Mucosa of descending colon (tissue), 3 donors: Measurements from ENCODE around the gene CABP2. TPM values are rescaled to one million over a fixed set of nuclear protein-coding genes. Genes with fewer than 3 reads are reported as not detected.

ENCODE experiments used
- ATAC-seq: fragments of 200-7000 bp; cut with Tn5 transposase; one replicate; pipeline ENCODE4 v1.9.1; 2020; ENCODE audit warnings: mild to moderate bottlenecking, moderate library complexity
- DNase-seq, 3 donors: peaks; one replicate each; pipeline ENCODE4 v3.0.0-alpha.2; 2020
- H3K36me3 ChIP-seq: fragments of 200-600 bp; one replicate; pipeline ENCODE4 v1.8.0; 2021; ENCODE audit warnings: low read depth, mild to moderate bottlenecking
- H3K4me1 ChIP-seq: fragments of 200-600 bp; one replicate; pipeline ENCODE4 v1.8.0; 2021; ENCODE audit warnings: low read depth, mild to moderate bottlenecking
- H3K4me3 ChIP-seq: fragments of 200-600 bp; one replicate; pipeline ENCODE4 v1.8.0; 2021; ENCODE audit warnings: mild to moderate bottlenecking
- H3K9me3 ChIP-seq: fragments of 200-600 bp; one replicate; pipeline ENCODE4 v1.8.0; 2021; ENCODE audit warnings: mild to moderate bottlenecking
- intact Hi-C, 2 donors: fragments of 100-400 bp; cut with DNase I in 1 of 2; cut with micrococcal nuclease in 1 of 2; formaldehyde crosslinking; loops; one replicate each; pipeline versions ENCODE4 v1.11.0 to v1.11.1; 2022; cut with DNase I, micrococcal nuclease
- total RNA-seq, 3 donors: library from RNA; stranded (reverse); fragmentation: NEBNext Ultra II Directional in 2 of 3; extraction: Animal tissue kit (Norgen Biotek cat#: 25700) in 2 of 3; gene quantifications; one replicate each; pipeline versions ENCODE4 v1.2.1 to v1.2.4, GENCODE V29; 2021 to 2023
- TF ChIP-seq, protein P1 (sequence below): fragments of 200-600 bp; IDR thresholded peaks from one replicate; pipeline ENCODE4 v1.8.0; 2022; ENCODE audit warnings: antibody characterized with exemption, mild to moderate bottlenecking
- donor health status: DM: no; HTN: no; CAD: no; lungs with moderate emphysema.
- donor health status: DM: no; HTN: no; CAD: no.
- donor health status: DM: no; HTN: yes; CAD: no.

CABP2 gene
- total RNA-seq, 3 donors from 2014 or later: not detected

GRCh38 chr11:67504950-67505581 lies 18.2 kb downstream of the CABP2 start, which contains the start of gene PITPNM1:
Gene PITPNM1, minus strand, starts transcription at chr11:67505363. Its CDS starts 1,183 bp downstream, at chr11:67504180.
- ATAC-seq (peak; percentile 54), DNase-seq (peak; percentile 85 to 92 (median 90))
- no peaks in the 10 kb centered on the region for H3K36me3 ChIP-seq
- H3K4me3 ChIP-seq: peak within 1 kb of the TSS; percentile 81
- H3K4me1 ChIP-seq: peaks cover 31% of the 10 kb centered on the region
- intact Hi-C loops: no loop called here
- TF ChIP-seq, protein P1, sequence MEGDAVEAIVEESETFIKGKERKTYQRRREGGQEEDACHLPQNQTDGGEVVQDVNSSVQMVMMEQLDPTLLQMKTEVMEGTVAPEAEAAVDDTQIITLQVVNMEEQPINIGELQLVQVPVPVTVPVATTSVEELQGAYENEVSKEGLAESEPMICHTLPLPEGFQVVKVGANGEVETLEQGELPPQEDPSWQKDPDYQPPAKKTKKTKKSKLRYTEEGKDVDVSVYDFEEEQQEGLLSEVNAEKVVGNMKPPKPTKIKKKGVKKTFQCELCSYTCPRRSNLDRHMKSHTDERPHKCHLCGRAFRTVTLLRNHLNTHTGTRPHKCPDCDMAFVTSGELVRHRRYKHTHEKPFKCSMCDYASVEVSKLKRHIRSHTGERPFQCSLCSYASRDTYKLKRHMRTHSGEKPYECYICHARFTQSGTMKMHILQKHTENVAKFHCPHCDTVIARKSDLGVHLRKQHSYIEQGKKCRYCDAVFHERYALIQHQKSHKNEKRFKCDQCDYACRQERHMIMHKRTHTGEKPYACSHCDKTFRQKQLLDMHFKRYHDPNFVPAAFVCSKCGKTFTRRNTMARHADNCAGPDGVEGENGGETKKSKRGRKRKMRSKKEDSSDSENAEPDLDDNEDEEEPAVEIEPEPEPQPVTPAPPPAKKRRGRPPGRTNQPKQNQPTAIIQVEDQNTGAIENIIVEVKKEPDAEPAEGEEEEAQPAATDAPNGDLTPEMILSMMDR: no peak
- H3K9me3 ChIP-seq: no peaks in the 10 kb centered on the region

- Histone ChIP-seq H3K4me1 (peaks cover 31% of the 10 kb centered on the region), H3K4me3 (peak overlapping the region; percentile 81), H3K9me3 (no peaks in the 10 kb centered on the region), H3K36me3 (no peaks in the 10 kb centered on the region)
- TF ChIP-seq, protein P1: no peak
- peak in 2 of 3 donors; percentile 43 to 58 for DNase-seq
- ATAC-seq: no peak
- intact Hi-C loops: no loop called here
Observed at GRCh38 chr11:67504005-67504949, 19.0 kb downstream of the CABP2 start.

DNA sequence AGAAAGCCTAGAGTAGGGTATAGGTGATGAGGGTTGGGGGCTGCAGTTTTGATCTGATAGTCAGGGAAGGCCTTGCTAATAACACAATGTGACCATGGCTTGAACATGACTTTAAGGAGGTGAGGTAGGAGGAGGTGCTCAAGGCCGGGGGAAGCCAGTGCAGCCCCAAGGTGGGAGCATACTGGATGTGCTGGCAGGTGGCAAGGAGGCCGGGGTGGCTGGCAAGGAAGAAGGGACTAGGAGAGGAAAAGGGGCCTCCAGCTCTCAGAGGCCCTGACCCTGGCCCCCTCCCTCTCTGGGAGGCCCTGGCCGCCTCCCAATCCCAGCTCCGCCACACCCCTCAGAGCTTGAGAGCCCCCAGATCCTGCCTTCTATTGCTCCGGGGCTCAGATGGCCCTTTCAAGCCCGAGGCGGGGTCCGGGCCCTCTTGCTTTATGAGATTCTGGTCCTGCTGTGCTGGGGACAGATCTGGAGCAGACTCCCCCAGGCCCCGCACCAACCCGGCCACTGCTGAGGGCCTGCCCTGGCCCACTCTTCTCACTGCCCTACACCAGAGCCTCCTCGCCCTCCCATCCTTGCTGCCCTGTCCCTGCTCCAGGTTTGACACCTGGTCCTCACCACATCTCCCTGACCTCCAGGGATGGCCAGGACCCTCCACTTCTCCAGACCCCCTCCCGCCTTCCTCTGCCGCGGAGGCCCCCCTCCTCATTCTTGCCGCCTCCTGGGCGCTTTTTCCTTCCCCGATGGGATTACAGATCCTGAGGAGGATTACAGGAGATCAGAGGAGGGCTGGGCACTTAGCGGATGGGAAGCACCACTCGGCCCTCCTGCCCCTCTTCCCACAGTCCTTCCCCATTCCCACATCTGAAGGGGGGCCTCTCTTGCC lies 19.9 kb downstream of the CABP2 start:
- ATAC-seq: no peak
- H3K36me3 ChIP-seq: no peaks in the 10 kb centered on the region
- H3K4me3 ChIP-seq: no peak overlapping the region
- TF ChIP-seq, protein P1: no peak
- peaks cover 31% of the 10 kb centered on the region for H3K4me1 ChIP-seq
- intact Hi-C loops: no loop called here
- DNase-seq: peak in 2 of 3 donors; percentile 46 to 60
- H3K9me3 ChIP-seq: no peaks in the 10 kb centered on the region

DNA sequence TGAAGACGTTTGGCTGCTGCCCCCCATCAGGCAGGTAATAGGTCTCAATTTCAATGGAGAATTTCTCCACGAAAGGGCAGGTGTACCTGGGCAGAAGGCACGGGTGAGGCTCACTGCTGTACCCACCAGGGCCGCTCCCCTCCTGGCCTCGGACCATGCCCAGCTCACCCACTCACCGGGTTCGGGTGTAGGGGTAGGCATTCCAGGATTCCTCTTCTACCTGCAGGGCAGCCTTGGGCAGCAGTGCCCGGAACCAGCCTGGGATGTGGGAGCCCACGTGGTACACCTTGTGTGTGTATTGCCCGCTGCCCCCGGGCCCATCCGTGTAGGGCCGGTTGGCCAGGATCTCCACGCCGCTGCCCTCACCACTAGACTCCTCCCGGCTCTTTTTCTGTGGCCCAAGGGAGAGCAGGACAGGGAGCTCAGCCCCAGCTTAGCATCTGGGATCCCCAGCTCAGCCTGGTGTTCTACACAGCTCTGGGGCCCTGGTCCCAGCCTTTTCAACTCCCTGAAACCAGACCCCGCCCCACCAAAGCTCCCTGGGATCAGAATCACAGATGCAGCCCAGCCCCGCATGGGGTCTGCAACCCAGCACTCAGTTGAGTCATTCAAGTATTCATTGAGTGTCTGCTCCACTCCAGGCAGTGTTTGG lies 20.8 kb downstream of the CABP2 start:
- no peaks in the 10 kb centered on the region for H3K36me3 ChIP-seq
- peaks cover 29% of the 10 kb centered on the region for H3K4me1 ChIP-seq
- intact Hi-C loops: no loop called here
- no peaks in the 10 kb centered on the region for H3K9me3 ChIP-seq
- no peak for ATAC-seq
- peak in 1 of 3 donors; percentile 49 for DNase-seq
- TF ChIP-seq, protein P1: no peak
- no peak overlapping the region for H3K4me3 ChIP-seq

DNA sequence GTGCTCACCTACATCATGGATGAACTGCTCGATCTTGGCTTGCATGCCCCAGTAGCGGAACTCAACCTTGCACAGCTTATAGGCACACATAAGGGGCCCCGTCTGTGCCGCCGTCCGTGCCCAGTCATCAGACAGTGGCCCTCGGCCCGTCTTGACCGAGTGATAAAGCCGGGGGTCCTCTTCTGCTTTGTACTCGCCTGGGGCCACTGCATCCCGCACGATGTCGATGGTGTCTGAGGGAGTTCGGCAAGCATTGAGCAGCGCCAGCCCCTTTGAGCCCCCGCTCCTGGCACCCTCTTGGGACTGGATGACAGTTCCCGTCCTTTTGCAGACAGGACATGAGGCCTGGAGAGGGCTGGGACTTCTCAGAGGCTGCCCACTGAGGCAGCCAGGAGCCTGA lies 21.4 kb downstream of the CABP2 start:
- H3K36me3 ChIP-seq: no peaks in the 10 kb centered on the region
- H3K4me1 ChIP-seq: peaks cover 23% of the 10 kb centered on the region
- ATAC-seq: no peak
- TF ChIP-seq, protein P1: no peak
- H3K4me3 ChIP-seq: no peak overlapping the region
- H3K9me3 ChIP-seq: no peaks in the 10 kb centered on the region
- DNase-seq: peak in 1 of 3 donors; percentile 57
- intact Hi-C loops: no loop called here
